Measurements from ENCODE around the gene HOXA7. TPM values are rescaled to one million over a fixed set of nuclear protein-coding genes. Genes with fewer than 3 reads are reported as not detected.
A peak's percentile ranks its signal among the peaks of the same experiment; 100 is the strongest.

The HOXA7 gene
- total and polyA plus RNA-seq, 8 donors, result 0.06 to 0.49 (median 0.17) TPM; not detected in 3

DNA sequence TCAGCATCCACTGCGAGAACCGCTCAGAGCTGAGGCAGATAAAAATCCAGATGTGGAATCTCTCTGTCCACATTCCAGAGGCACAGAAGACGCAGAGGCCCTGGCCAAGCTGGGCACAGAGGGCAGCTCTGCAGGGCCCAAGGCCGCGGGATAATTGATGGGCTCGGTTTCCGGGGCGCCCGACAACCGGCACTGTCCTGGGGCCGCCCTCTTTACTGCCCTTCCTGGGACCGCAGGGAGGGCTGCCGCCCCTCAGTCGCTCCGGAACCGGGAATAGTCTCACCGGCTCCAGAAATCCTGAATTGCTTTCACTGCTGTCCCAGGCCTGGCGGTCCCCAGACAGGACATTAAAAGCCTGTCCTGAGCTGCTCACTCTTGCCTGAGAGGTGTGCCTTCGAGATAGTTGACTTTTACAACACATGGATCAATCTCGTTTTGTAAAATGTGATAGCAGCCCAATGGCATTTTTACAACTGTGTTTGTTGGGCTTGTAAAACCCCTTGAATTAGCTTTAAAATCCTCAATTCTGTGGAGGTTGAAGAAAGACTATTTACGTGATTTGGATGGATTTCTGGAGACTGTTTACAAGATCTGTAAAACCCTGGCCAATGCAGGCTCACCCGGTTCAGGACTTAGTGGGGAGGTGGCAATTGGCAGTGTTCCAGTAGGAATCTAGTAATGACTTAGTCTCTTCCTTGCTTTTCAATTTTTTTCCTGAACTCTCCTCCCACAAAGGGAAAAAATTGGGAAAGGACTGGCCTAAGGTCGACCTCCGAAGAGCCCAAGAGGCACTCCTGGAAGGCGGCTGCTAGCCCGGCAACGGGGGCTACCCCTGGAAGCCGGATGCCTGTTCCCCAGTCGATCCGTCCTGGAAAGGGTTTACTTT is 7.5 kb downstream of the HOXA7 start:
- intact Hi-C loops (cut with DNase I), result no loop called here
- Histone ChIP-seq H3K4me3 (no peak overlapping the region), H3K4me1 (peaks cover 0 to 12% (median 0%) of the 10 kb centered on the region in 3 donors), H3K36me3 (no peaks in the 10 kb centered on the region), H3K27me3 (peaks cover 11 to 76% (median 25%) of the 10 kb centered on the region in 4 donors), H3K27ac (no peak overlapping the region), H3K9me3 (no peaks in the 10 kb centered on the region)
- DNase-seq, result peak in 1 of 6 donors; percentile 46
- FAIRE-seq, result no peak
- TF ChIP-seq, protein P1, sequence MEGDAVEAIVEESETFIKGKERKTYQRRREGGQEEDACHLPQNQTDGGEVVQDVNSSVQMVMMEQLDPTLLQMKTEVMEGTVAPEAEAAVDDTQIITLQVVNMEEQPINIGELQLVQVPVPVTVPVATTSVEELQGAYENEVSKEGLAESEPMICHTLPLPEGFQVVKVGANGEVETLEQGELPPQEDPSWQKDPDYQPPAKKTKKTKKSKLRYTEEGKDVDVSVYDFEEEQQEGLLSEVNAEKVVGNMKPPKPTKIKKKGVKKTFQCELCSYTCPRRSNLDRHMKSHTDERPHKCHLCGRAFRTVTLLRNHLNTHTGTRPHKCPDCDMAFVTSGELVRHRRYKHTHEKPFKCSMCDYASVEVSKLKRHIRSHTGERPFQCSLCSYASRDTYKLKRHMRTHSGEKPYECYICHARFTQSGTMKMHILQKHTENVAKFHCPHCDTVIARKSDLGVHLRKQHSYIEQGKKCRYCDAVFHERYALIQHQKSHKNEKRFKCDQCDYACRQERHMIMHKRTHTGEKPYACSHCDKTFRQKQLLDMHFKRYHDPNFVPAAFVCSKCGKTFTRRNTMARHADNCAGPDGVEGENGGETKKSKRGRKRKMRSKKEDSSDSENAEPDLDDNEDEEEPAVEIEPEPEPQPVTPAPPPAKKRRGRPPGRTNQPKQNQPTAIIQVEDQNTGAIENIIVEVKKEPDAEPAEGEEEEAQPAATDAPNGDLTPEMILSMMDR (IDR thresholded peaks at IDR 0.05), result no peak
- WGBS, 2 donors, result 22 to 23% methylated on average over 30 of the region's 30 CpGs
- ATAC-seq, result no peak

DNA sequence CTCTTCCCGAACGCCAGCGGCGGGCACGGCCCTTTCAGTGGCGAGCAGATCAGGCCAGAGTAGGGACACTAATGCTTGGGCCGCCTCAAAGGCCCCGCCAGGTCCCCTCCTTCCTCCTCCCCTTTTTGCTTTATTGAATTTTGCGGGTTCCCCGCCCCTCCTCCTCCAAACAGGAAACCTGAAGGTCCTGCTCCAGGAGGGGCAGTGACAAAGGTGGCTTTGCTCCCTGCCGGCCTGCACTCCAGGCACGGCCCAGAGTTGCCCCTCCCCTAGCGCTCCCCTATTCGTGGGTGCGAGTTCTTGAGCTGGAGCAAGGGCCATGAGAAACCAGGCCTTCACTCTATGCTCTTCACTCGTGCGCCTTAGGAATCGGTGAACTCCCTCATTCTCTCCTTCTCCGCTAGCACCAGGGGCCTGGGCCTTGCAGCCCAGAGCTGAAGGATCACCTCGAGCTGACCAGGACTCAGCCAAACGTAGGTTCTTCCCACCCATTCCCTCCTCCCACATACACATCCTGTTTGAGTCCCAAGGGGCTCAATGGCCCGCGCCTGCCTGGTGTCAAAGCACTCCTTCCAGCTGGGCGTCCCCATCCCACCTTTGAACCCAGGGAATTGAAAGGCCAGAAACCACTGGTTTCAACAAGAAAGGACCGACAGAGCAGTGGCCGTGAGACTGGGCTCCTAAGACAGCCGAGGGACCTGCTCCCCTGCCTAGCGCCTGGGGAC is 8.3 kb downstream of the HOXA7 start:
- H3K36me3 ChIP-seq, result no peaks in the 10 kb centered on the region
- WGBS, 2 donors, result 13 to 16% methylated on average over 28 of the region's 28 CpGs
- TF ChIP-seq, protein P1 (IDR thresholded peaks at IDR 0.05), result no peak
- ATAC-seq (peak in 1 of 4 donors; percentile 3), DNase-seq (peak in 1 of 6 donors; percentile 46), FAIRE-seq (no peak)
- H3K27ac ChIP-seq, result no peak overlapping the region
- H3K4me1 ChIP-seq, result peaks cover 0 to 15% (median 2%) of the 10 kb centered on the region in 3 donors
- intact Hi-C loops (cut with DNase I), result no loop called here
- H3K9me3 ChIP-seq, result no peaks in the 10 kb centered on the region
- peaks cover 10 to 75% (median 29%) of the 10 kb centered on the region in 4 donors for H3K27me3 ChIP-seq
- peak overlapping the region in 3 of 4 donors; percentile 5 to 37 (median 24) for H3K4me3 ChIP-seq

- FAIRE-seq (no peak), DNase-seq (peak in 3 of 6 donors; percentile 62 to 77 (median 70)), ATAC-seq (peak in 2 of 4 donors; percentile 22 to 45)
- Histone ChIP-seq H3K4me1 (peaks cover 0 to 15% (median 4%) of the 10 kb centered on the region in 3 donors), H3K9me3 (no peaks in the 10 kb centered on the region), H3K4me3 (peak within 1 kb of the TSS in 3 of 4 donors; percentile 5 to 37 (median 24)), H3K27me3 (peaks cover 10 to 73% (median 27%) of the 10 kb centered on the region in 4 donors), H3K27ac (no peak within 1 kb of the TSS), H3K36me3 (no peaks in the 10 kb centered on the region)
- TF ChIP-seq, protein P1 (IDR thresholded peaks at IDR 0.05), result no peak
- intact Hi-C loops (cut with DNase I), result no loop called here
- WGBS, 2 donors, result 9% methylated on average over 62 to 63 of the region's 63 CpGs
These were observed 9.1 kb downstream of the HOXA7 start, which contains the start of gene HOXA6 for GRCh38 chr7:27147199-27148030. Gene HOXA6, minus strand, starts transcription at chr7:27147774. Its CDS starts 25 bp downstream, at chr7:27147749.

DNA sequence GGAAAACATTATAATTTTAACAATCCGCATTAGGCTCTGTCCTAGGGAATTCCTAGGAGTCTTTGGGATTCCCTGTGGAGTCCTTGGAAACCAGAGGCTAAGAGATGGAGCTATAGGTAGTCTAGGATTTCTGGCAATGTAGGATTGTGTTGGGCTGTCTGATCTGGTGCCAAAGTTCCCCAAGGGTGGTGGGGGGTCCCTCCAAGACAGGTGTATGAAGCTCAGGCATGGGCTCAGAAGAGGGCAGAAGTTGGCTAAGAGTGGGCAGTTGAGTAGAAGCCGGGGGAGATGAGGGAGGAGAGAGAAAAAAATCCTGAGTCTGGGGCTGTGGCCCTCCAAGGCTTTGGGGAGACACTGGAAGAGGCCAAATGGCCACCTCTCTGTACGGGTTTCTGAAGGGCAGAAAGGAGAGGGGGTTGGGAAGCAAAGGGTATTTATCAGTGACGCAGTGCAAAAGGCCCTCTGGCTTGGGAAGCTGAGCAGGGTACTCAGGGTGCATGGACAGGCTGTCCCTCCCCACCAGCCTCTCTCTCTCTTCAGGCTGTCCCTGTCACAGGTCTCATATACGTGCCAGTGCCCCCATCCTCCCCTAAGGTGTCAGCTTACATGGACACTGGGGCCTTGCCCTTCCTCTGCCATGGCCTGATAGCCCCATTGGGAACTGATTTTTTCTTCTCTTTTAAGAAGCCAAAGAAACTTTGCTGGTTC is 9.8 kb downstream of the HOXA7 start:
- WGBS, 2 donors, result 33 to 35% methylated on average over 5 of the region's 5 CpGs
- DNase-seq (no peak), FAIRE-seq (no peak), ATAC-seq (no peak)
- intact Hi-C loops (cut with DNase I), result no loop called here
- no peak overlapping the region for H3K4me3 ChIP-seq
- no peaks in the 10 kb centered on the region for H3K9me3 ChIP-seq
- TF ChIP-seq, protein P1 (IDR thresholded peaks at IDR 0.05), result no peak
- H3K36me3 ChIP-seq, result no peaks in the 10 kb centered on the region
- H3K27me3 ChIP-seq, result peaks cover 13 to 77% (median 25%) of the 10 kb centered on the region in 4 donors
- H3K27ac ChIP-seq, result no peak overlapping the region
- H3K4me1 ChIP-seq, result peaks cover 0 to 15% (median 4%) of the 10 kb centered on the region in 3 donors
